Liver (tissue), 9 donors: ENCODE data around the gene ABCC5. TPM values are rescaled to one million over a fixed set of nuclear protein-coding genes. Genes with fewer than 3 reads are reported as not detected.

ENCODE experiments used
- DNase-seq: peaks from one replicate; pipeline ENCODE4 v3.0.0-alpha.2; 2017; ENCODE audit warnings: low spot score
- H3K27ac ChIP-seq, 2 donors: one replicate each; pipeline ENCODE4 v1.7.0; 2013; ENCODE audit warnings: inconsistent platforms in 2 of 2, low read length in 2 of 2, control low read depth in 1 of 2, low read depth in 1 of 2, mild to moderate bottlenecking in 1 of 2
- H3K27me3 ChIP-seq, 4 donors: one replicate each; pipeline versions ENCODE4 v1.6.1 to v1.7.0; 2013; ENCODE audit warnings: low read length in 3 of 4, inconsistent platforms in 1 of 4, mild to moderate bottlenecking in 1 of 4, moderate library complexity in 1 of 4; ENCODE audit not compliant: control insufficient read depth in 4 of 4, insufficient read depth in 4 of 4
- H3K36me3 ChIP-seq, 4 donors: one replicate each; pipeline versions ENCODE4 v1.6.1 to v1.7.0; 2013; ENCODE audit warnings: low read length in 3 of 4, mild to moderate bottlenecking in 3 of 4, low read depth in 1 of 4, moderate library complexity in 1 of 4; ENCODE audit not compliant: control insufficient read depth in 4 of 4, insufficient read depth in 3 of 4
- H3K4me1 ChIP-seq, 4 donors: one replicate each; pipeline versions ENCODE4 v1.6.1 to v1.7.0; 2013; ENCODE audit warnings: low read length in 3 of 4, mild to moderate bottlenecking in 3 of 4, moderate library complexity in 1 of 4; ENCODE audit not compliant: control insufficient read depth in 4 of 4, insufficient read depth in 4 of 4
- H3K4me3 ChIP-seq, 3 donors: one replicate each; pipeline versions ENCODE4 v1.6.1 to v1.7.0; 2013; ENCODE audit warnings: low read length in 3 of 3, control low read depth in 1 of 3, low read depth in 1 of 3, mild to moderate bottlenecking in 1 of 3
- H3K9ac ChIP-seq, 2 donors: one replicate each; pipeline ENCODE4 v1.7.0; 2013; ENCODE audit warnings: low read length in 2 of 2, mild to moderate bottlenecking in 2 of 2, moderate library complexity in 2 of 2, control low read depth in 1 of 2, low read depth in 1 of 2
- H3K9me3 ChIP-seq, 4 donors: one replicate each; pipeline versions ENCODE4 v1.6.1 to v1.7.0; 2013; ENCODE audit warnings: low read length in 3 of 4; ENCODE audit not compliant: control insufficient read depth in 4 of 4
- ATF3 ChIP-seq: IDR thresholded peaks from 2 replicates; pipeline ENCODE4 v1.6.1; 2016; ENCODE audit warnings: antibody characterized with exemption
- CTCF ChIP-seq: fragments of 150-350 bp; IDR thresholded peaks from 2 replicates; pipeline ENCODE4 v1.5.1; 2017; ENCODE audit warnings: improper control_type of control experiment, low read depth, low read length; ENCODE audit not compliant: missing input control
- EGR1 ChIP-seq, 2 donors: IDR thresholded peaks; 2 replicates each; pipeline ENCODE4 v1.6.1; 2016 to 2018; ENCODE audit warnings: antibody characterized with exemption in 2 of 2, low read depth in 2 of 2
- FOXA1 ChIP-seq: IDR thresholded peaks from 2 replicates; pipeline ENCODE4 v1.6.1; 2016; ENCODE audit warnings: antibody characterized with exemption
- FOXA2 ChIP-seq: IDR thresholded peaks from 2 replicates; pipeline ENCODE4 v1.6.1; 2016; ENCODE audit warnings: antibody characterized with exemption
- GABPA ChIP-seq, 2 donors: IDR thresholded peaks in 1 of 2; conservative IDR thresholded peaks in 1 of 2; 2 replicates each; pipeline ENCODE4 v1.6.1; 2016; ENCODE audit warnings: antibody characterized with exemption in 2 of 2, mild to moderate bottlenecking in 1 of 2, moderate library complexity in 1 of 2
- HNF4A ChIP-seq, 2 donors: conservative IDR thresholded peaks; 2 replicates each; pipeline ENCODE4 v1.6.1; 2016; ENCODE audit warnings: antibody characterized with exemption in 2 of 2, mild to moderate bottlenecking in 2 of 2
- HNF4G ChIP-seq: IDR thresholded peaks from 2 replicates; pipeline ENCODE4 v1.6.1; 2016; ENCODE audit warnings: antibody characterized with exemption
- JUND ChIP-seq, 2 donors: IDR thresholded peaks; 2 replicates each; pipeline ENCODE4 v1.6.1; 2016; ENCODE audit warnings: antibody characterized with exemption in 2 of 2
- MAX ChIP-seq: IDR thresholded peaks from 2 replicates; pipeline ENCODE4 v1.6.1; 2016; ENCODE audit warnings: antibody characterized with exemption
- NR2F2 ChIP-seq: IDR thresholded peaks from 2 replicates; pipeline ENCODE4 v1.6.1; 2016; ENCODE audit warnings: antibody characterized with exemption
- RAD21 ChIP-seq, 2 donors: IDR thresholded peaks; 2 replicates each; pipeline ENCODE4 v1.6.1; 2016; ENCODE audit warnings: antibody characterized with exemption in 2 of 2, mild to moderate bottlenecking in 2 of 2
- REST ChIP-seq: IDR thresholded peaks from 2 replicates; pipeline ENCODE4 v1.6.1; 2016; ENCODE audit warnings: antibody characterized with exemption, mild to moderate bottlenecking
- RXRA ChIP-seq, 2 donors: IDR thresholded peaks; 2 replicates each; pipeline ENCODE4 v1.6.1; 2017 to 2018; ENCODE audit warnings: antibody characterized with exemption in 2 of 2, mild to moderate bottlenecking in 1 of 2
- ZBTB33 ChIP-seq: IDR thresholded peaks from 2 replicates; pipeline ENCODE4 v1.6.1; 2016; ENCODE audit warnings: antibody characterized with exemption
- WGBS: extraction: QIAGEN DNeasy Blood & Tissue Kit; methylation state at CpG from one replicate; pipeline ENCODE4 v1.1.7; 2013; 5-methylcytosine and 5-hydroxymethylcytosine counted together
- polyA plus RNA-seq, 2 donors: library from polyadenylated mRNA; stranded (reverse) in 1 of 2; unstranded in 1 of 2; fragments of 200-250 nt in 1 of 2; fragments of >200 nt in 1 of 2; fragmentation: Nextera tagmentation in 1 of 2; extraction: Ambion mirVana in 1 of 2; gene quantifications; one replicate each; pipeline versions ENCODE4 v1.2.1 to v1.2.3, GENCODE V29; 2013 to 2015
- total RNA-seq, 2 donors: library from RNA; depleted of rRNA; stranded (reverse); fragments of >200 nt; gene quantifications; one replicate each; pipeline ENCODE4 v1.2.3, GENCODE V29; 2014
- donor health status: healthy.
- donor health status: healthy.
- donor health status: healthy.
- donor health status: healthy.
- donor health status: healthy.

Gene ABCC5
- total and polyA plus RNA-seq, 4 donors, result 2.8 to 35.7 (median 8.1) TPM

- no peaks in the 10 kb centered on the region for H3K9me3 ChIP-seq
- DNase-seq, result no peak
- 88% methylated on average over 5 of the region's 5 CpGs for WGBS
- no peaks in the 10 kb centered on the region for H3K4me1 ChIP-seq
- TF ChIP-seq GABPA (IDR thresholded peaks at IDR 0.05 in 1 of 2, conservative IDR thresholded peaks at IDR 0.05 in 1 of 2) (no peak), NR2F2 (no peak), MAX (no peak), ZBTB33 (no peak), REST (no peak), HNF4A (conservative IDR thresholded peaks at IDR 0.05) (no peak), HNF4G (no peak)
- peaks cover 4 to 11% (median 8%) of the 10 kb centered on the region in 4 donors for H3K36me3 ChIP-seq
- H3K27me3 ChIP-seq, result no peaks in the 10 kb centered on the region
- no peak overlapping the region for H3K4me3 ChIP-seq
- H3K27ac ChIP-seq, result no peak overlapping the region
- no peak overlapping the region for H3K9ac ChIP-seq
These were observed 72.9 kb downstream of the ABCC5 start for GRCh38 chr3:183944775-183945174.

GRCh38 chr3:183943739-183944138 lies 73.9 kb downstream of the ABCC5 start:
- Histone ChIP-seq H3K4me1 (no peaks in the 10 kb centered on the region), H3K9me3 (no peaks in the 10 kb centered on the region), H3K4me3 (no peak overlapping the region), H3K27ac (no peak overlapping the region), H3K9ac (no peak overlapping the region), H3K36me3 (peaks cover 2 to 6% (median 5%) of the 10 kb centered on the region in 4 donors), H3K27me3 (no peaks in the 10 kb centered on the region)
- WGBS, result 90% methylated on average over 6 of the region's 6 CpGs
- TF ChIP-seq CTCF (no peak), HNF4G (no peak), GABPA (IDR thresholded peaks at IDR 0.05 in 1 of 2, conservative IDR thresholded peaks at IDR 0.05 in 1 of 2) (no peak), RAD21 (IDR thresholded peaks at IDR 0.05) (no peak), ZBTB33 (no peak), RXRA (IDR thresholded peaks at IDR 0.05) (no peak), ATF3 (no peak), FOXA1 (no peak), EGR1 (IDR thresholded peaks at IDR 0.05; ENCODE audit: low read depth in 2 of 2) (no peak), JUND (IDR thresholded peaks at IDR 0.05) (no peak), REST (no peak), FOXA2 (no peak)
- no peak for DNase-seq
